CD8-positive, alpha-beta memory T cell (primary cell): ENCODE results near the gene TMEM205. TPM values are rescaled to one million over a fixed set of nuclear protein-coding genes. Genes with fewer than 3 reads are reported as not detected.

Experiments used
- CTCF ChIA-PET: fragments of 350-600 bp; sonication (Branson Sonifier 250); formaldehyde crosslinking; loops from one replicate; lab custom pipeline; 2021; ENCODE audit warnings: antibody characterized with exemption; lab: Charles Lee
- POLR2A ChIA-PET: fragments of 350-600 bp; sonication (Branson Sonifier 250); formaldehyde crosslinking; loops from one replicate; lab custom pipeline; 2021; ENCODE audit warnings: antibody characterized with exemption; lab: Charles Lee
- DNase-seq, 5 donors: peaks; one replicate each; pipeline versions ENCODE4 v3.0.0 to v3.0.0-alpha.2; 2020 to 2022; ENCODE audit warnings: mixed read lengths in 1 of 5
- H3K27ac ChIP-seq: one replicate; pipeline ENCODE4 v1.7.0; 2013; ENCODE audit warnings: low read depth, mild to moderate bottlenecking, low read length, moderate library complexity
- H3K27me3 ChIP-seq: 2 replicates; pipeline ENCODE4 v1.7.0; 2013; ENCODE audit warnings: low read length, mild to moderate bottlenecking; ENCODE audit not compliant: insufficient read depth, poor library complexity, severe bottlenecking
- H3K36me3 ChIP-seq: 2 replicates; pipeline ENCODE4 v1.7.0; 2013; ENCODE audit warnings: mild to moderate bottlenecking, low read length, moderate library complexity; ENCODE audit not compliant: insufficient read depth
- H3K4me1 ChIP-seq: 2 replicates; pipeline ENCODE4 v1.7.0; 2013; ENCODE audit warnings: mild to moderate bottlenecking, low read length, moderate library complexity; ENCODE audit not compliant: insufficient read depth
- H3K4me3 ChIP-seq: 2 replicates; pipeline ENCODE4 v1.7.0; 2013; ENCODE audit warnings: mild to moderate bottlenecking, low read length
- H3K9me3 ChIP-seq: 2 replicates; pipeline ENCODE4 v1.7.0; 2013; ENCODE audit warnings: mild to moderate bottlenecking, low read length
- H3K27ac Mint-ChIP-seq, 8 donors: one replicate each; pipeline ENCODE4 v1.8.0; 2020 to 2021; ENCODE audit warnings: mixed read lengths in 8 of 8, mild to moderate bottlenecking in 6 of 8, inconsistent platforms in 3 of 8, moderate library complexity in 3 of 8
- H3K27me3 Mint-ChIP-seq, 2 donors: one replicate each; pipeline ENCODE4 v1.8.0; 2020 to 2021; ENCODE audit warnings: mixed read lengths in 2 of 2, mild to moderate bottlenecking in 1 of 2, moderate library complexity in 1 of 2
- H3K36me3 Mint-ChIP-seq, 3 donors: one replicate each; pipeline ENCODE4 v1.8.0; 2020 to 2021; ENCODE audit warnings: mixed read lengths in 3 of 3, inconsistent platforms in 1 of 3, mild to moderate bottlenecking in 1 of 3
- H3K4me1 Mint-ChIP-seq, 3 donors: one replicate each; pipeline ENCODE4 v1.8.0; 2020 to 2021; ENCODE audit warnings: mixed read lengths in 3 of 3, inconsistent platforms in 1 of 3, mild to moderate bottlenecking in 1 of 3
- H3K4me3 Mint-ChIP-seq, 7 donors: one replicate each; pipeline ENCODE4 v1.8.0; 2020 to 2021; ENCODE audit warnings: mixed read lengths in 7 of 7, mild to moderate bottlenecking in 6 of 7, moderate library complexity in 4 of 7, inconsistent platforms in 2 of 7
- H3K9me3 Mint-ChIP-seq, 5 donors: one replicate each; pipeline ENCODE4 v1.8.0; 2020 to 2022; ENCODE audit warnings: mixed read lengths in 5 of 5, mild to moderate bottlenecking in 3 of 5, moderate library complexity in 2 of 5, inconsistent platforms in 1 of 5
- polyA plus RNA-seq: library from polyadenylated mRNA; unstranded; fragments of 300-500 nt; fragmentation: Illumina TruSeq; gene quantifications from one replicate; pipeline ENCODE4 v1.2.3, GENCODE V29; 2021
- total RNA-seq, 2 experiments: library from RNA; stranded (reverse); gene quantifications; one replicate each; pipeline ENCODE4 v1.2.3, GENCODE V29; 2021

Gene TMEM205
- total and polyA plus RNA-seq, 3 experiments from 2014 or later = 24.8 to 75.9 (median 30.5) TPM

- H3K4me3 ChIP-seq = no peak overlapping the region
- CTCF ChIA-PET = no interaction called here
- H3K27me3 ChIP-seq = no peaks in the 10 kb centered on the region
- Mint-ChIP-seq H3K9me3 (no peaks in the 10 kb centered on the region), H3K4me3 (no peak overlapping the region), H3K27ac (no peak overlapping the region), H3K36me3 (no peaks in the 10 kb centered on the region), H3K4me1 (no peaks in the 10 kb centered on the region), H3K27me3 (peaks cover 1 to 5% of the 10 kb centered on the region in 2 donors)
- no peak for DNase-seq
- no peak overlapping the region for H3K27ac ChIP-seq
- H3K4me1 ChIP-seq = no peaks in the 10 kb centered on the region
- no peaks in the 10 kb centered on the region for H3K9me3 ChIP-seq
- POLR2A ChIA-PET = no interaction called here
- no peaks in the 10 kb centered on the region for H3K36me3 ChIP-seq
These were observed 45.3 kb downstream of the TMEM205 start for GRCh38 chr19:11300811-11301120.

- Histone ChIP-seq H3K4me1 (no peaks in the 10 kb centered on the region), H3K4me3 (no peak overlapping the region), H3K27me3 (no peaks in the 10 kb centered on the region), H3K9me3 (no peaks in the 10 kb centered on the region), H3K36me3 (no peaks in the 10 kb centered on the region), H3K27ac (no peak overlapping the region)
- Mint-ChIP-seq H3K36me3 (no peaks in the 10 kb centered on the region), H3K9me3 (no peaks in the 10 kb centered on the region), H3K27ac (peak overlapping the region in 1 of 8 donors; percentile 20), H3K4me3 (no peak overlapping the region), H3K4me1 (no peaks in the 10 kb centered on the region), H3K27me3 (peaks cover 1 to 3% of the 10 kb centered on the region in 2 donors)
- no peak for DNase-seq
- ChIA-PET CTCF (no interaction called here), POLR2A (no interaction called here)
These were observed 45.9 kb downstream of the TMEM205 start for GRCh38 chr19:11299946-11300810.

DNA sequence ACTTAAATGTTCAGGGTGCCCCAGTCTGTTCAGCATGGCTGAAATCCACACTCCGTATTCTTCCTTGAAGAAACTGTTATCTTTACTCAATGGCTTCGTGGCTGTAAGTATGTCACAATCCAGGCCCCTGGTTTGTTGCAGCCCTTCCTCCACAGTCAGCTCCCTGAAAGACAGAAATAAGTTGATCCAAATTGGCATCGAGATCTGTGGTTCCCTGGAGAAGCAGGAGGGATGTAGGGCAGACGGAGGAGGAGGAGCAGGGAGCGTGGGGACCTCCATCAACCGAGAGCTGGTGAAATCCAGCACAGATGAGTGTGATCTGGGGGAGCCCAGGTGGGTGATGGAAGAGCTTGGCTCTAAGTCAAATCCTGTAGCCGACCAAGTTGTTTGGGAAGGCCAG lies 49.8 kb downstream of the TMEM205 start:
- no peak overlapping the region for H3K27ac ChIP-seq
- ChIA-PET POLR2A (no interaction called here), CTCF (no interaction called here)
- peaks cover 7 to 12% of the 10 kb centered on the region in 2 donors for H3K27me3 Mint-ChIP-seq
- no peak overlapping the region for H3K4me3 ChIP-seq
- H3K36me3 Mint-ChIP-seq = no peaks in the 10 kb centered on the region
- H3K27me3 ChIP-seq = peaks cover 9% of the 10 kb centered on the region
- no peak for DNase-seq
- H3K4me1 Mint-ChIP-seq = peaks cover 3 to 8% (median 7%) of the 10 kb centered on the region in 3 donors
- H3K4me3 Mint-ChIP-seq = no peak overlapping the region
- no peaks in the 10 kb centered on the region for H3K9me3 Mint-ChIP-seq
- H3K4me1 ChIP-seq = peaks cover 9% of the 10 kb centered on the region
- no peaks in the 10 kb centered on the region for H3K36me3 ChIP-seq
- H3K9me3 ChIP-seq = no peaks in the 10 kb centered on the region
- H3K27ac Mint-ChIP-seq = no peak overlapping the region

GRCh38 chr19:11295665-11296245 lies 50.3 kb downstream of the TMEM205 start, which contains the start of gene TSPAN16:
TSS of gene TSPAN16 (plus strand) at chr19:11296160. CDS start at chr19:11296298, 138 bp downstream.
- Mint-ChIP-seq H3K4me1 (peaks cover 3 to 8% (median 7%) of the 10 kb centered on the region in 3 donors), H3K27me3 (peaks cover 7 to 15% of the 10 kb centered on the region in 2 donors), H3K4me3 (no peak within 1 kb of the TSS), H3K36me3 (no peaks in the 10 kb centered on the region), H3K27ac (no peak within 1 kb of the TSS), H3K9me3 (no peaks in the 10 kb centered on the region)
- POLR2A ChIA-PET = no interaction called here
- H3K36me3 ChIP-seq = no peaks in the 10 kb centered on the region
- H3K27me3 ChIP-seq = peaks cover 9% of the 10 kb centered on the region
- H3K9me3 ChIP-seq = no peaks in the 10 kb centered on the region
- no peak for DNase-seq
- CTCF ChIA-PET = interaction anchor here (2.6 kb wide), 1 partner anchor 187 kb away, joined by 10 read pairs; no protein-coding TSS in a partner anchor
- no peak within 1 kb of the TSS for H3K27ac ChIP-seq
- H3K4me1 ChIP-seq = peaks cover 9% of the 10 kb centered on the region
- no peak within 1 kb of the TSS for H3K4me3 ChIP-seq

- no peak overlapping the region for H3K4me3 ChIP-seq
- H3K4me1 ChIP-seq = peaks cover 9% of the 10 kb centered on the region
- H3K36me3 ChIP-seq = no peaks in the 10 kb centered on the region
- peaks cover 7 to 17% of the 10 kb centered on the region in 2 donors for H3K27me3 Mint-ChIP-seq
- H3K36me3 Mint-ChIP-seq = no peaks in the 10 kb centered on the region
- H3K27me3 ChIP-seq = peaks cover 9% of the 10 kb centered on the region
- ChIA-PET CTCF (interaction anchor here (2.6 kb wide), 1 partner anchor 187 kb away, joined by 10 read pairs; no protein-coding TSS in a partner anchor), POLR2A (interaction anchor here (0.6 kb wide), 1 partner anchor 161 kb away, joined by 5 read pairs; no protein-coding TSS in a partner anchor)
- H3K9me3 ChIP-seq = no peaks in the 10 kb centered on the region
- no peak overlapping the region for H3K27ac ChIP-seq
- peaks cover 3 to 8% (median 7%) of the 10 kb centered on the region in 3 donors for H3K4me1 Mint-ChIP-seq
- no peak overlapping the region for H3K27ac Mint-ChIP-seq
- H3K4me3 Mint-ChIP-seq = no peak overlapping the region
- no peaks in the 10 kb centered on the region for H3K9me3 Mint-ChIP-seq
- no peak for DNase-seq
These were observed 50.9 kb downstream of the TMEM205 start for GRCh38 chr19:11295180-11295579.

- peaks cover 9% of the 10 kb centered on the region for H3K4me1 ChIP-seq
- DNase-seq = peak; percentile 66 to 77 (median 70)
- Mint-ChIP-seq H3K4me1 (peaks cover 3 to 8% (median 7%) of the 10 kb centered on the region in 3 donors), H3K27ac (peak overlapping the region in 1 of 8 donors; percentile 36), H3K27me3 (peaks cover 7 to 29% of the 10 kb centered on the region in 2 donors), H3K36me3 (no peaks in the 10 kb centered on the region), H3K4me3 (peak overlapping the region in 3 of 7 donors; percentile 1 to 24 (median 19)), H3K9me3 (no peaks in the 10 kb centered on the region)
- H3K36me3 ChIP-seq = no peaks in the 10 kb centered on the region
- no peak overlapping the region for H3K4me3 ChIP-seq
- ChIA-PET CTCF (interaction anchor here (0.7 to 2.6 kb wide), 7 partner anchors 14 to 404 kb away, joined by 3 to 10 read pairs (median 4); partner anchors contain the start of gene ECSIT), POLR2A (interaction anchor here (0.7 kb wide), 1 partner anchor 86 kb away, joined by 7 read pairs; no protein-coding TSS in a partner anchor)
- peaks cover 9% of the 10 kb centered on the region for H3K27me3 ChIP-seq
- no peak overlapping the region for H3K27ac ChIP-seq
- no peaks in the 10 kb centered on the region for H3K9me3 ChIP-seq
These were observed 52.4 kb downstream of the TMEM205 start for GRCh38 chr19:11293433-11294389.
